ENCODE data around the gene BASP1. TPM values are rescaled to one million over a fixed set of nuclear protein-coding genes. Genes with fewer than 3 reads are reported as not detected.

Gene BASP1
- total and polyA plus RNA-seq, 2 donors (not counting 1 experiment from before 2014, with no cell fraction given): 53.0 to 66.4 TPM

DNA sequence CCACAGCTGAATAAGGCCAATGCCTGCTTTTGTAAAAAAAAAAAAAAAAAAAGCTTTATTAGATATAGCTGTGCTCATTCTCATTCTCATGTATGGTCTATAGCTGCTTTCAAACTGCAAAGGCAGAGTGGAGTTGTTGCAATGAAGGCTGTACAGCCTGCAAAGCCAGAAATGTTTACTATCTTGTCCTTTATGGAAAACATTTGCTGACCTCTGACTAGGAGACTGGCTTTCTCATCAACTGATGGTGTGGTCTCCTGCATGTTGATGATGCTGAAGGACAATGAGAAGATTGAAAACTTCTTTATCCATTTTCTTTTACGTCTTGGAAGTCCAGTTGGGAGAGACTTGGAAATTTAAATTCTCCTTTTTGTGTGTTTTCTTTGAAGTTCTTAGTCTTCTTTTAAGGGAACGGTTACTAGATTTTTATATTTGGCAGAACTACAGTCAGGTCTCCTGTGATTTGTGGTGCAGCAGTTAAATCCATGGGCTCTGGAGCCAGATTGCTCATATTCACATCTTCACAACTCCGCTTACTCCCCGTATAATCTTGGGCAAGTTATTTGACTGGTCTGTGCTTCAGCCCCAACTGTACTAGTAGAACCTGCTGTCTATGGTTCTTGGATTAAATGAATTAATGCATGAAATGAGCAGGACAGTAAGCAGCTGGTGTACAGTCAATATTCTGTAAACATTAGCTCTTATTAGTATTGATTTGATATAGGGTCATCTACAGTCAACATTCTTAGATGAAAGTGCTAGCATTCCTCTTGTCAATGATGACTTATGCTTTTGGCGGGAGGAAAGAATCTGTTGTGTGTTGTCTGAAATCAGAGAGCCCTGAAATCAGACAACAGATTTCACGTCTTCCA is 39.7 kb upstream of the BASP1 start:
- POLR2A ChIA-PET: no interaction called here
- Histone ChIP-seq H3K4me2 (replicated peaks; ENCODE audit: low read depth, low read length, poor library complexity, severe bottlenecking) (no peak overlapping the region), H3K4me1 (ENCODE audit: control insufficient read depth in 2 of 2, insufficient read depth in 2 of 2, low read length in 2 of 2) (no peaks in the 10 kb centered on the region), H3K9ac (ENCODE audit: low read length) (no peak overlapping the region), H4K20me1 (ENCODE audit: control insufficient read depth, insufficient read depth, low read length, poor library complexity, severe bottlenecking) (no peaks in the 10 kb centered on the region), H2AFZ (ENCODE audit: insufficient read depth, low read depth, low read length, poor library complexity, severe bottlenecking) (no peak overlapping the region), H3K79me2 (ENCODE audit: control insufficient read depth, insufficient read depth, low read length) (no peaks in the 10 kb centered on the region), H3K36me3 (replicated peaks in 1 of 2; ENCODE audit: control extremely low read depth in 1 of 2, control insufficient read depth in 1 of 2, extremely low read depth in 1 of 2, insufficient read depth in 2 of 2, low read length in 1 of 2) (no peaks in the 10 kb centered on the region), H3K27me3 (replicated peaks in 1 of 4; ENCODE audit: control extremely low read depth in 1 of 4, control insufficient read depth in 3 of 4, insufficient read depth in 4 of 4, low read length in 3 of 4) (no peaks in the 10 kb centered on the region), H3K4me3 (ENCODE audit: control extremely low read depth in 1 of 5, extremely low read depth in 1 of 5, insufficient read depth in 1 of 5, low read depth in 2 of 5, low read length in 4 of 5) (no peak overlapping the region), H3K9me3 (ENCODE audit: control extremely low read depth in 1 of 3, control insufficient read depth in 2 of 3, insufficient read depth in 1 of 3, low read length in 2 of 3) (no peaks in the 10 kb centered on the region), H3K27ac (ENCODE audit: low read length in 2 of 2) (no peak overlapping the region)
- Mint-ChIP-seq H3K27me3 (no peaks in the 10 kb centered on the region), H3K9me3 (ENCODE audit: insufficient read depth) (no peaks in the 10 kb centered on the region), H3K4me3 (no peak overlapping the region), H3K27ac (no peak overlapping the region), H3K4me1 (no peaks in the 10 kb centered on the region)
- WGBS (ENCODE audit: insufficient coverage): 100% methylated on average over 1 of the region's 6 CpGs
- CTCF ChIA-PET: interaction anchor here (1.2 to 1.5 kb wide), 2 partner anchors 8 to 10 kb away, joined by 3 to 4 read pairs; no protein-coding TSS in a partner anchor
- intact Hi-C loops (cut with micrococcal nuclease): no loop called here
- DNase-seq (no peak), ATAC-seq (ENCODE audit: low read depth) (no peak)
- TF ChIP-seq CTCF (IDR thresholded peaks at IDR 0.05) (no peak), EZH2 (IDR thresholded peaks at IDR 0.05; ENCODE audit: borderline replicate concordance, insufficient read depth, low read depth, low read length, poor library complexity, severe bottlenecking) (no peak)

DNA sequence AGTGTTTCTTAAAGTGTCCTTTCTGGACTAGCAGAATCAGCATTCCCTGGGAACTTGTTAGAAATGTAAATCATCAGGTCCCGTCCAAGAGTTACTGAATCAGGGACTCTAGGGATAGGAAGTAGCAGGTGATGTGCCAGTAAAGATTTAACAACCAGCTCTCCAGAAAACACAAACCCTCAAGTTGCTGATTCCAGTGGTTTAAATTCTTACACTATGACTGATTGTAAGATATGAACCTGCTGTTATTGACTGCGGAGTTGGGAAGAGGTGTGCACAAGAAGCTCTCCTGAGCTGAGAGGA is 39.1 kb upstream of the BASP1 start:
- H3K4me2 ChIP-seq (replicated peaks; ENCODE audit: low read depth, low read length, poor library complexity, severe bottlenecking): no peak overlapping the region
- intact Hi-C loops (cut with micrococcal nuclease): no loop called here
- H3K9ac ChIP-seq (ENCODE audit: low read length): no peak overlapping the region
- H3K27me3 ChIP-seq (replicated peaks in 1 of 4; ENCODE audit: control extremely low read depth in 1 of 4, control insufficient read depth in 3 of 4, insufficient read depth in 4 of 4, low read length in 3 of 4): no peaks in the 10 kb centered on the region
- DNase-seq (no peak), ATAC-seq (ENCODE audit: low read depth) (no peak)
- H3K36me3 ChIP-seq (replicated peaks in 1 of 2; ENCODE audit: control extremely low read depth in 1 of 2, control insufficient read depth in 1 of 2, extremely low read depth in 1 of 2, insufficient read depth in 2 of 2, low read length in 1 of 2): no peaks in the 10 kb centered on the region
- no peak overlapping the region for H3K27ac Mint-ChIP-seq
- 100% methylated on average over 1 of the region's 2 CpGs for WGBS (ENCODE audit: insufficient coverage)
- H3K9me3 ChIP-seq (ENCODE audit: control extremely low read depth in 1 of 3, control insufficient read depth in 2 of 3, insufficient read depth in 1 of 3, low read length in 2 of 3): no peaks in the 10 kb centered on the region
- H3K27ac ChIP-seq (ENCODE audit: low read length in 2 of 2): no peak overlapping the region
- no peaks in the 10 kb centered on the region for H3K9me3 Mint-ChIP-seq (ENCODE audit: insufficient read depth)
- no peak overlapping the region for H3K4me3 ChIP-seq (ENCODE audit: control extremely low read depth in 1 of 5, extremely low read depth in 1 of 5, insufficient read depth in 1 of 5, low read depth in 2 of 5, low read length in 4 of 5)
- H4K20me1 ChIP-seq (ENCODE audit: control insufficient read depth, insufficient read depth, low read length, poor library complexity, severe bottlenecking): no peaks in the 10 kb centered on the region
- no peaks in the 10 kb centered on the region for H3K27me3 Mint-ChIP-seq
- no peaks in the 10 kb centered on the region for H3K4me1 ChIP-seq (ENCODE audit: control insufficient read depth in 2 of 2, insufficient read depth in 2 of 2, low read length in 2 of 2)
- TF ChIP-seq CTCF (IDR thresholded peaks at IDR 0.05) (no peak), EZH2 (IDR thresholded peaks at IDR 0.05; ENCODE audit: borderline replicate concordance, insufficient read depth, low read depth, low read length, poor library complexity, severe bottlenecking) (no peak)
- H3K79me2 ChIP-seq (ENCODE audit: control insufficient read depth, insufficient read depth, low read length): no peaks in the 10 kb centered on the region
- no peak overlapping the region for H2AFZ ChIP-seq (ENCODE audit: insufficient read depth, low read depth, low read length, poor library complexity, severe bottlenecking)
- ChIA-PET POLR2A (no interaction called here), CTCF (interaction anchor here (1.5 kb wide), 1 partner anchor 8 kb away, joined by 3 read pairs; no protein-coding TSS in a partner anchor)
- H3K4me3 Mint-ChIP-seq: no peak overlapping the region
- H3K4me1 Mint-ChIP-seq: no peaks in the 10 kb centered on the region

All from B cell (primary cell).